GM20000 (cell line): ENCODE results near the gene SVBP.
"Not testable (repeated sequence)": the region's sequence is repeated elsewhere in the genome, so short reads cannot be mapped to it uniquely, and the experiment has no call there.

Source experiments
- DNase-seq: peaks from one replicate; pipeline ENCODE4 v3.0.0; 2012; ENCODE audit warnings: low spot score
- CTCF ChIP-seq: IDR thresholded peaks from 2 replicates; pipeline ENCODE4 v1.5.1; 2012; ENCODE audit warnings: mild to moderate bottlenecking, control low read depth; ENCODE audit errors: extremely low read depth, missing control alignments

The SVBP gene

GRCh38 chr1:42816585-42817439, at the start of gene SVBP, which contains the start of gene ERMAP:
Gene SVBP (minus strand): TSS chr1:42817397. CDS start chr1:42816544, 853 bp downstream.
Gene ERMAP (plus strand): TSS chr1:42817122. CDS start chr1:42830449, 13,327 bp downstream.
- TF ChIP-seq CTCF, result no peak
- DNase-seq, result peak; percentile 98

GRCh38 chr1:42866549-42866948, 49.4 kb upstream of the SVBP start:
- DNase-seq, result no peak
- TF ChIP-seq CTCF, result no peak

- DNase-seq, result no peak
- no peak for TF ChIP-seq CTCF
These were observed 43.8 kb upstream of the SVBP start for GRCh38 chr1:42861014-42861399.

GRCh38 chr1:42860339-42861013, 43.3 kb upstream of the SVBP start:
- no peak for DNase-seq
- TF ChIP-seq CTCF, result no peak

GRCh38 chr1:42859366-42859765, 42.2 kb upstream of the SVBP start:
- DNase-seq, result not testable (repeated sequence)

- not testable (repeated sequence) for DNase-seq
These were observed 39.4 kb upstream of the SVBP start for GRCh38 chr1:42856554-42856953.

- TF ChIP-seq CTCF, result no peak
- DNase-seq, result no peak
These were observed 36.1 kb upstream of the SVBP start for GRCh38 chr1:42853116-42853884.

GRCh38 chr1:42852608-42852980, 35.4 kb upstream of the SVBP start:
- no peak for TF ChIP-seq CTCF
- DNase-seq, result peak; percentile 21
